ENCODE results near the gene ABHD16A.

DNA sequence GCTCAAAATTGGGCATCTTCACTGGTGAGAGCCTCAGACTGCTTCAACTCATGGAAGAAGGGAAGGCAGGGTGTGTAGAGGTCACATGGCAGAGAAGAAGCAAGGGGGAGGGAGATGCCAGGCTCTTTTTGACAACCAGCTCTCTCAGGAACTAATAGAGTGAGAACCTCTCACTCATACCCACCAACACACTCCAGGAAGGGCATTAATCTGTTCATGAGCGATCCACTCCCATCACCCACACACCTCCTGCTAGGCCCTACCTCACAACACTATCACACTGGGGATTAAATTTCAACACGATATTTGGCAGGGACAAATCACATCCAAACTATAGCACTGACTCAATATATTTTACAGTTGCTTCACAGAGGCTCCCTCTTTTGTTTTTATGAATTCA is 38.7 kb upstream of the ABHD16A start:
- TF ChIP-seq, protein P1, sequence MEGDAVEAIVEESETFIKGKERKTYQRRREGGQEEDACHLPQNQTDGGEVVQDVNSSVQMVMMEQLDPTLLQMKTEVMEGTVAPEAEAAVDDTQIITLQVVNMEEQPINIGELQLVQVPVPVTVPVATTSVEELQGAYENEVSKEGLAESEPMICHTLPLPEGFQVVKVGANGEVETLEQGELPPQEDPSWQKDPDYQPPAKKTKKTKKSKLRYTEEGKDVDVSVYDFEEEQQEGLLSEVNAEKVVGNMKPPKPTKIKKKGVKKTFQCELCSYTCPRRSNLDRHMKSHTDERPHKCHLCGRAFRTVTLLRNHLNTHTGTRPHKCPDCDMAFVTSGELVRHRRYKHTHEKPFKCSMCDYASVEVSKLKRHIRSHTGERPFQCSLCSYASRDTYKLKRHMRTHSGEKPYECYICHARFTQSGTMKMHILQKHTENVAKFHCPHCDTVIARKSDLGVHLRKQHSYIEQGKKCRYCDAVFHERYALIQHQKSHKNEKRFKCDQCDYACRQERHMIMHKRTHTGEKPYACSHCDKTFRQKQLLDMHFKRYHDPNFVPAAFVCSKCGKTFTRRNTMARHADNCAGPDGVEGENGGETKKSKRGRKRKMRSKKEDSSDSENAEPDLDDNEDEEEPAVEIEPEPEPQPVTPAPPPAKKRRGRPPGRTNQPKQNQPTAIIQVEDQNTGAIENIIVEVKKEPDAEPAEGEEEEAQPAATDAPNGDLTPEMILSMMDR (IDR thresholded peaks at IDR 0.05 in 2 of 3, conservative IDR thresholded peaks at IDR 0.05 in 1 of 3; ENCODE audit: control insufficient read depth in 2 of 3, extremely low read depth in 1 of 3, insufficient read depth in 1 of 3, low read depth in 3 of 3, low read length in 3 of 3) = no peak
- TF ChIP-seq EP300 (IDR thresholded peaks at IDR 0.05; ENCODE audit: borderline replicate concordance in 1 of 2, control insufficient read depth in 1 of 2, low read depth in 2 of 2, low read length in 2 of 2) = no peak
- no peak for TF ChIP-seq ZNF207 (IDR thresholded peaks at IDR 0.05; ENCODE audit: borderline replicate concordance)
